Stimulated activated CD4-positive, alpha-beta T cell treated with anti-CD3 and anti-CD28 coated beads, Interleukin-1b, Interleukin-23, amount 100 ng/mL, for 1 hour (primary cell): Measurements from ENCODE around the gene OR2B2.

ENCODE experiments used
- DNase-seq, 2 donors: peaks; one replicate each; pipeline ENCODE4 v3.0.0-alpha.2; 2020; ENCODE audit warnings: low read depth in 2 of 2

OR2B2 gene

GRCh38 chr6:27893836-27894807 is 18.1 kb downstream of the OR2B2 start:
- peak in 1 of 2 donors; percentile 41 for DNase-seq

- DNase-seq = peak; percentile 51 to 59
Measured at GRCh38 chr6:27893059-27893835, 18.9 kb downstream of the OR2B2 start.

GRCh38 chr6:27892649-27893058 is 19.5 kb downstream of the OR2B2 start:
- DNase-seq = no peak

- DNase-seq = no peak
Measured at GRCh38 chr6:27891320-27891875, 20.8 kb downstream of the OR2B2 start.

GRCh38 chr6:27890445-27891319 is 21.5 kb downstream of the OR2B2 start:
- DNase-seq = no peak

- no peak for DNase-seq
Measured at GRCh38 chr6:27889628-27890444, 22.4 kb downstream of the OR2B2 start.

GRCh38 chr6:27889275-27889627 is 22.9 kb downstream of the OR2B2 start:
- DNase-seq = no peak

GRCh38 chr6:27888566-27888965 is 23.6 kb downstream of the OR2B2 start:
- DNase-seq = no peak

- DNase-seq = no peak
Measured at GRCh38 chr6:27886073-27886472, 26.1 kb downstream of the OR2B2 start.

GRCh38 chr6:27883136-27883535 is 29.1 kb downstream of the OR2B2 start:
- no peak for DNase-seq

- DNase-seq = no peak
Measured at GRCh38 chr6:27882624-27883023, 29.6 kb downstream of the OR2B2 start.

GRCh38 chr6:27879837-27880236 is 32.4 kb downstream of the OR2B2 start:
- no peak for DNase-seq

- DNase-seq = no peak
Measured at GRCh38 chr6:27874016-27874415, 38.2 kb downstream of the OR2B2 start.

GRCh38 chr6:27873021-27873940 is 38.9 kb downstream of the OR2B2 start:
- no peak for DNase-seq

- no peak for DNase-seq
Measured at GRCh38 chr6:27872642-27873020, 39.6 kb downstream of the OR2B2 start.

- peak; percentile 39 to 77 for DNase-seq
Measured at GRCh38 chr6:27871924-27872638, 40.1 kb downstream of the OR2B2 start.

- DNase-seq = no peak
Measured at GRCh38 chr6:27870291-27870870, 41.8 kb downstream of the OR2B2 start.

- no peak for DNase-seq
Measured at GRCh38 chr6:27868311-27868710, 43.9 kb downstream of the OR2B2 start.

- DNase-seq = no peak
Measured at GRCh38 chr6:27867945-27868300, 44.3 kb downstream of the OR2B2 start.
